HG02870 (cell line): ENCODE results near the gene SLC25A51.

Source experiments
- ATAC-seq: cut with Tn5 transposase; IDR thresholded peaks from one replicate; pipeline ENCODE4 v1.9.1; 2021; ENCODE audit warnings: mild to moderate bottlenecking, moderate library complexity; ENCODE audit not compliant: unreplicated experiment

Gene SLC25A51

GRCh38 chr9:37903647-37904444 is at the start of gene SLC25A51:
SLC25A51 (minus strand) TSS chr9:37904127; CDS start chr9:37888550, 15,577 bp downstream.
- peak; percentile 89 for ATAC-seq

GRCh38 chr9:37953206-37953774 is 49.4 kb upstream of the SLC25A51 start:
- no peak for ATAC-seq

- ATAC-seq, result no peak
Observed at GRCh38 chr9:37952731-37953130, 48.8 kb upstream of the SLC25A51 start.

- no peak for ATAC-seq
Observed at GRCh38 chr9:37951671-37952449, 47.9 kb upstream of the SLC25A51 start.

- no peak for ATAC-seq
Observed at GRCh38 chr9:37950561-37950960, 46.6 kb upstream of the SLC25A51 start.

GRCh38 chr9:37949576-37949975 is 45.6 kb upstream of the SLC25A51 start:
- no peak for ATAC-seq

GRCh38 chr9:37948417-37948980 is 44.6 kb upstream of the SLC25A51 start:
- ATAC-seq, result no peak

GRCh38 chr9:37947977-37948376 is 44.0 kb upstream of the SLC25A51 start:
- no peak for ATAC-seq

- ATAC-seq, result no peak
Observed at GRCh38 chr9:37947471-37947870, 43.5 kb upstream of the SLC25A51 start.

GRCh38 chr9:37946971-37947370 is 43.0 kb upstream of the SLC25A51 start:
- no peak for ATAC-seq

- ATAC-seq, result no peak
Observed at GRCh38 chr9:37946041-37946440, 42.1 kb upstream of the SLC25A51 start.

- ATAC-seq, result no peak
Observed at GRCh38 chr9:37944671-37945481, 40.9 kb upstream of the SLC25A51 start.

- no peak for ATAC-seq
Observed at GRCh38 chr9:37944266-37944650, 40.3 kb upstream of the SLC25A51 start.

- no peak for ATAC-seq
Observed at GRCh38 chr9:37943345-37944265, 39.7 kb upstream of the SLC25A51 start.

- ATAC-seq, result no peak
Observed at GRCh38 chr9:37942621-37943344, 38.9 kb upstream of the SLC25A51 start.

GRCh38 chr9:37941253-37941652 is 37.3 kb upstream of the SLC25A51 start:
- no peak for ATAC-seq

GRCh38 chr9:37939575-37940095 is 35.7 kb upstream of the SLC25A51 start:
- no peak for ATAC-seq

- no peak for ATAC-seq
Observed at GRCh38 chr9:37938121-37938891, 34.4 kb upstream of the SLC25A51 start.
